Iris pigment epithelial cell (primary cell): ENCODE measurements around the gene LHX6.

Experiments
- DNase-seq: peaks from one replicate; pipeline ENCODE4 v3.0.0-alpha.2; 2011; ENCODE audit warnings: low read depth

LHX6 gene

GRCh38 chr9:122234022-122234748 is 5.4 kb upstream of the LHX6 start:
- no peak for DNase-seq

- DNase-seq, result no peak
These were observed 4.1 kb upstream of the LHX6 start for GRCh38 chr9:122232796-122233306.

- no peak for DNase-seq
These were observed 704 bp upstream of the LHX6 start for GRCh38 chr9:122229485-122229837.

GRCh38 chr9:122228191-122228567 is 578 bp downstream of the LHX6 start:
- DNase-seq, result no peak

GRCh38 chr9:122227575-122227900 is 1.2 kb downstream of the LHX6 start:
- no peak for DNase-seq

- DNase-seq, result no peak
These were observed 1.8 kb downstream of the LHX6 start for GRCh38 chr9:122226758-122227574.

- DNase-seq, result no peak
These were observed 2.5 kb downstream of the LHX6 start for GRCh38 chr9:122226142-122226757.

- DNase-seq, result no peak
These were observed 3.2 kb downstream of the LHX6 start for GRCh38 chr9:122225312-122226141.

- no peak for DNase-seq
These were observed 5.3 kb downstream of the LHX6 start for GRCh38 chr9:122223435-122223834.

GRCh38 chr9:122222791-122223190 is 6.0 kb downstream of the LHX6 start:
- no peak for DNase-seq

GRCh38 chr9:122221183-122221811 is 7.5 kb downstream of the LHX6 start:
- no peak for DNase-seq

GRCh38 chr9:122220673-122221182 is 8.0 kb downstream of the LHX6 start:
- DNase-seq, result no peak

- DNase-seq, result no peak
These were observed 8.7 kb downstream of the LHX6 start for GRCh38 chr9:122219856-122220672.

GRCh38 chr9:122218935-122219855 is 9.6 kb downstream of the LHX6 start:
- DNase-seq, result peak; percentile 25

GRCh38 chr9:122218071-122218934 is 10.5 kb downstream of the LHX6 start:
- no peak for DNase-seq

GRCh38 chr9:122217640-122218039 is 11.1 kb downstream of the LHX6 start:
- no peak for DNase-seq

- no peak for DNase-seq
These were observed 11.8 kb downstream of the LHX6 start for GRCh38 chr9:122216798-122217418.
